GM19023 (cell line): Measurements from ENCODE around the gene COL4A6.
"Not testable (repeated sequence)": the region's sequence is repeated elsewhere in the genome, so short reads cannot be mapped to it uniquely, and the experiment has no call there.

Experiments
- ATAC-seq: cut with Tn5 transposase; IDR thresholded peaks from one replicate; pipeline ENCODE4 v1.9.1; 2021; ENCODE audit warnings: mild to moderate bottlenecking, moderate library complexity; ENCODE audit not compliant: unreplicated experiment

The COL4A6 gene

DNA sequence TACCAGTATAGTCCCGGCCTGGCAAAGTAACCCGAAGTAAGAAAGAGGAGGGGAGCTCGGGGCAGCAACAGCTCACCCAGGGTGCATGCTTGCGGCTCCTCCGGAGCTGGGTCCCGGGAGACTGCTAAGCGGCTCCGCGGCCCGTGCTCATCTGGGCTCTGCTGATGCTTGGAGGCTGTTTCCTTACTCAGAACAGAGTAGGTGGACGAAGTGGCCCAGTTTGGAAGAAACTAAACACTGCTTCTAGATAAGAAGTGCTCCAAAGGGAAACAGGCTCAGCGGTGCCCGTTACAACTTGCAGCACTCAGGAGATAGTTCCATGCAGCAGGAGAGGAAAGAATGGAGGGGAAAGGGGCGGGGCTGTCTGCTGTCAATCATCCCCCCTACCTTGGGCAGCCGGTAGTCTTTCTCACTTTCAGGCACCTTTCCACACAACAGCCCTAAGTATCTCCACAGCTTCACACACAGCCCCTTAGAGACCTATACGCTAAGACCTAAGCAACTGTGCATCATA is at the start of gene COL4A6:
Gene COL4A6 (minus strand): TSS at position 313 of the 514 bp plus-strand sequence. CDS start 226 bp downstream, at position 87.
- ATAC-seq = no peak

DNA sequence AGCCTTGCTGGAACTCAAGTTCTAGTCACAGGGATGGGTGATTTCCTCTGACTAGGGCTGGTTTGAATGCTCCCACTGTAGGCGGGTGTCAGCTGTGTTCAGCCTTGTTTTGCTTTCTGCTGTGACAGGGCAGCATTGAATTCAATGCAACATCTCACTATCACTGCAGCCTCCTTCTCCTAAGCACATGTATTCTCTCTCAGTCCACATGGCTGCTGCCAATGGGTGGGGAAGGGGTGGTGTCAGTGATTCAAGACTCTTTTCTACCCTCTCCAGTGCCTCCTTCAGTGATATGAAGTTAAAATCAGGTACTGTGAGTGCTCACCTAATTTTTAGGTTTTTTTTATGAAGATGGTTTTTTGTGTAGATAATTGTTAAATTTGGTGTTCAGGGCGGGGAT is 47.7 kb upstream of the COL4A6 start:
- no peak for ATAC-seq

DNA sequence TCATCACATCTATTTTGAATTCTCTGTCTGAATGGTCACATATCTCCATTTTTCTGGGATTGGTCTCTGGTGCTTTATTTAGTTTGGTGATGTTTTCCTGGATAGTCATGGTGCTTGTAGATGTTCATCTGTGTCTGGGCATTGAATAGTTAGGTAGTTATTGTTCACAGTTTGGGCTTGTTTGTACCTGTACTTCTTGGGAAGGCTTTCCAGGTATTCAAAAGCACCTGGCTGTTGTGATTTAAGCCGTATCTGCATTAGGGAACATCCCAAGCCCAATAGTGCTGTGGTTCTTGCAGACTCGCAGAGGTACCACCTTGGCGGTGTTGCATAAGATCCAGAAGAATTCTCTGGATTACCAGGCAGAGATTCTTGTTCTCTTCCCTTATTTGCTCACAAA is 46.0 kb upstream of the COL4A6 start:
- no peak for ATAC-seq

DNA sequence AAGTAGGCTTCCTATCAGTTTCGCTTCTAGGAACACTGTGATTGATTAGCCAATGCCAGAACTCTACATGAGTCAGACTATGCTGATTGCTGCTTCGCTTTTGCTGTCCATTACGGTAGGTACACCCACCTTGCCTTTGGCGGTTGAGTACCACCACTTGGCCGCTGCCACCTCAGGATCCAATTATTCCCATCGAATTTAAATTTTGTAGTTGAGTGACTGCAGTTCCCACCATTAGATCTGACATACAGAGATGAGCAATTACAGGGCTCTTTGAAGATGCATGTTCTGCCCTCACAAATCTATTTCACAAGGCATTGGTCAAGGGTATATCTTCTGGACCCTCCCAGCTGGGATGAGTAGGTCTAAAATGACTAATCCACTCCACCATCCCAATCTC is 43.3 kb upstream of the COL4A6 start:
- ATAC-seq = not testable (repeated sequence)

DNA sequence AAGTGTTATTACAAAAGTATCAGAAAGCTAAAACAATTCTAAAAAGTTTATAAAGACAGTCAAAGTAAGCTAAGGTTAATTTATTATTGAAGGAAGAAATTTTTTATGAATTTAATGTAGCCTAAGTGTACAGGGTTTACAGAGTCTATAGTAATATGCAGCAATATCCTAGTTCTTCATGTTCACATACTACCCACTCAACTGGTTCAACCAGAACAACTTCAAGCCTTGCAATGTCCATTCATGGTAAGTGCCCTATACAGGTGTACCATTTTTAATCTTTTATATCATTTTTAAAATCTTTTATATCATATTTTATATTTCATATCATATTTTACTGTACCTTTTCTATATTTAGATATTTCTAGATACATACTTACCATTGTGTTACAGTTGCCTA is 35.8 kb upstream of the COL4A6 start:
- no peak for ATAC-seq

DNA sequence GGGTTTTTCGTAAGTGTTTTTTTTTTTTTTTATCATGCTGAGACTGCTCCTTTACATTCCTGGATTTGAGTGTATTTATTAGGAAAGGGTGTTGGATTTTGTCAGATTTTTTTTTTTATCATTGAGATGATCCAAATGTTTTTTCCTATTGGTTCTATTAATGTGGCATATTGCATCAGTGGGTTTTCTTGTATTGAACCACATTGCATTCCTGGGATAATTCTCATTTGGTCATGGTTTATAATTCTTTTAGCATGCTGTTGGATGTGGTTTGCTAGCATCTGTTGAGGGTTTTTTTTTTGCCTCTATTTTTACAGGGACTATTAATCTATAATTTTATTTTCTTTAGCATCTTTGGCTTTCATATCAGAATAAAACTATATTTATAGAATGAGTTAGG is 30.3 kb upstream of the COL4A6 start:
- no peak for ATAC-seq

DNA sequence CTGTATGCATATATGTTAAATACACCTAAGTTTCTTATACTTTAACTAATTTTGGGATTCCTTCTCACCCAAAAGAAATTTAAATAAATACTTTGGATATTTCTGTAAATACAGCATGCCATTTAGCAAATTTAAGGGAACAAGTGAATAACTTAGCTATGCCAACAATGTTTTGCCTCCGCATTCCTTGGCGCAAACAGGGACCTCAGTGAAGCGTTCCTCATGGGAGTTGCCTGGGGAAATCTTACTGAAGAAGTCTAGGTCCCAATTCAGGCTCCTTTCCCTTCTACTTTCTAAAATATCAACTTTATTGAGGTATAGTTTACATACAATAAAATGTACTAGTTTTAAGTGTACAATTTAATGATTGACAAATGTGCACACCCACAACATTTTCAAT is 26.4 kb upstream of the COL4A6 start:
- no peak for ATAC-seq

DNA sequence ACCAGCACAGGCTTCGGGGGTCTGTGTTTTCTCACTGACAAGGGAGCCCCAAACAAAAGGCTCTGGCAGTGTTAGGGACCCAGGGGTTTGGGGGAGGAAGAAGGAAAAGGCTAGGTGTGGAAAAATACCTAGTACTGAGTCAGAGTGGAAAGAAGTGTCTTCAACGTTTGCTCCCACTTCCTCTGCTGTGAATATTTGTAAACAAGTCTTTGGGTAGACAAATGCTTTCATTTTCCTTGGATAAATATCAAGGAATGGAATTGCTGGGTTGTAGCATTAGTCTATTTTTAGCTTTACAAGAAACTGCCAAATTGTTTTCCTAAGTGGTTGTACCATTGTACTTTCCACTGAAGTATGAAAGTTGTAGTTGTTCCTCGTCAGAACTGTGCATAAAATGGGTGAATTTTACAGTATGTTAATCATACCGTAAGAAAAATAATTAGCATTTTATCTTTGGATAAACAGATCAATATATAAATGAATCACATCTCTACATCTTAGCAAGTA is 18.8 kb upstream of the COL4A6 start:
- ATAC-seq = no peak

DNA sequence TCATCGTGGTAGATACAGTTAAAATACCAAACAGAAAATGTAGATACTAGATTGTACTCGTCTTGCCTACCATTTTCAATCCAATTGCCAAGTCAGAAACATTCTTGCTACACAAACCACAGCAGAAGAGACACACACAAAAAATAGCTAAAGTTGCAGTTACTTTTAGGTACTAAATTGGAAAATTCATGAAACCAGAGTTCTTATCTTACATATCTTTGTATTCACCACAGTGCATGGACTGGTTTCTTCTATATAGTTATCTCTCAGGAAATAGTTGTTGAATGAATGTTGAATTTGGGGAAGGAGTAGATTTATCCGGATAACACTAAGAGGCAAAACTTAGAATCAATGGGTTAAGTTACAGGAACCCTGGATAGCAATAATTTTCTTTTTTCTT is 15.6 kb upstream of the COL4A6 start:
- ATAC-seq = no peak

DNA sequence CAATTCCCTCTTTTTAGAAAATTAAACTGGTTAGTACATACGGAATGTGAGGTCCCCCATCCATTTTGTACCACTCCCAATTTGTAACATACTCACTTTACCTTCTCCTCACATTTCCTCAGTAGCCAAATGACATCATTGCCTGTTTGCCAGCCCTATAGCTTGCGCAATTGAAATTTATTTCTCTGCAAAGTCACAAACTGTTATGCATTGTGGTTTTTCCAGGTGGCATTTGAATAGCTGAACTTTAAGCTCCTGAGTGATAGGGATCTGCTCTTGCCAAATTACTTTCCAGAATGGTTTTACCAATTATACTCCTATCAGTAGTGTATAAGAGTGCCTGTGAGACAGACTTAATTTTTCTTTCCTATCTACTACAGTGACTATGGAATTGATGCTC is 9.1 kb upstream of the COL4A6 start:
- ATAC-seq = no peak

DNA sequence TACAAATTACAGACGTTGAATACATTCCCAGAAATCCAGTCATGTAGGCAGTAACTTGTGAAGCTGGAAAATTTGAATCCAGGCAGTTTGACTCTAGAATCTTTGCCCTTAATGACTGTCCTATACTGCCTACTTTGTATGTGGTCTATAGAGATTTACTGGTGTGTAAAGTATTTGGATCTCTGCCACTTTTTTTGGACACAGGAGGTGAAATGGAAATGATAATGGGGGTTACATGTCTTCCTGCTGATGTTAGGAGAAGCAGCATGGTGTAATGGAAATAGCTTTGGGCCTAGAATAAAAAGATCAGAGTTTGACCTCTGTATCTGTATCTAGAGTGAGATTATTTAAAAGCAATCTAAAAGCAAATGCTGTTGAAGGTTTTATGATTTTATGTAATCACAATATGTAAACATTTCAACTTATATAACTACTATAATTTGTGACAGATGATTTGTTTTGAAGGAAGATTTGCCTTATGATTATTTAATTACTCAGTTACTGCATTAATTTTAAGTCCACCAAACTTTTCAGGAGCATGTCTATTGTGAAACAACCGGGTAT is 4.8 kb upstream of the COL4A6 start:
- no peak for ATAC-seq

DNA sequence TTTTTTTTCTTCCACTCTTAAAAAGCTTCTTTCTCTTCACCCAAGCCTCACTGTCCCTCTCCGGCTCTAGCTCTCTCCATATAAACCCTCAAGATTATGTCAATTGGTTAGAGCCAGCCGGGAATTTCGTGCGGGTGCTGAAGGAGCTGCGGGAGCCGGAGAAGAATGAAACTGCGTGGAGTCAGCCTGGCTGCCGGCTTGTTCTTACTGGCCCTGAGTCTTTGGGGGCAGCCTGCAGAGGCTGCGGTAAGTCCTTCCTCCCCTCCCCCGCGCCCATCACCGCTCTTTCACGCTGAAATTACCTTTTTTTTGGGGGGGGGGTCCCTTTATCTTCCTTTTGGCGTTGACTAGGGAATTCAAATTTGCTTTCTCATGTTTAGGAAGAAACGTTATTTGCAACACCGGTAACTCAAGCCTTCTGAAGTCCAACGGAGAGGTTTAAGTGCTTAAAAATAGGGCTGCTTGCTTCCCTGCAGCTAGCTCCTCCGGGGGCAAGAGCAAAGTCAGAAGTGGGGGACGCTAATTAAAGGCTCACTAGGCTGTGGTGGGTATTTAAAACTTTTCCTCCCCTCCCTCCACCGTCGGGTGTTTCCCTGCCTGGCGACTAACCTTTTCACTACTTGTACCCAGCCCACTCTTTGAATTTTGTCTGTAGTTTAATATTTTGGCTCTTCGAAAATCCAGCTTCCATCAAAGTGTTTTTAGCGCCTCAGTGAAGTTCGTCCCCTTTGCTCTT is 1.9 kb upstream of the COL4A6 start:
- no peak for ATAC-seq

DNA sequence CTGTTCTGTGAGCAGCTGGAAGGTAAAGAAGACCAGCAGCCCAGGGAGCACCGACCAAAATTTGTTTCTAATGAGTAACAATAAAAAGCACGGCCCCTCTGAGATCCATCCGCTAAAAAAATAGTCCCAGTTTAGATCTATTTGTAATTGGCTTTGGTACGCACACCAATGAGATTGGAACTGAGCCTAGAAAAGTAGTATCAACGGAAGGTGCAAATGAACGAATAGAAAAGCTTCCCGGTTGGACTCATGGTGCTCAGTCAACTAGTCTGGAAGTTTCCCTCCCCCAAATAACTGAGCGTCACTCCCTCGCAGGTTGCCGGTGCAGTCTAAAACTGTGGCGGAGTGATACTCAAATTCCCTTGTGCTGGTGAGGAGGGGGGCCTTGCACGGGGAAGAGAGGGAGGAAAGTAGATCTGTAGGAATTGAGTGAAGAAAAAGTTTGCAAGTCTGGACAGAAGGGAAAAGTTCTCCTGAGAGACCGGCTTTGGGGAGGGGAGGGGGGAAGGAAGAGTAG is 1.3 kb upstream of the COL4A6 start, which contains the start of gene COL4A5:
Gene COL4A5 (plus strand): TSS at position 413 of the 517 bp plus-strand sequence. CDS start 288 bp downstream, outside the sequence.
- ATAC-seq = no peak

DNA sequence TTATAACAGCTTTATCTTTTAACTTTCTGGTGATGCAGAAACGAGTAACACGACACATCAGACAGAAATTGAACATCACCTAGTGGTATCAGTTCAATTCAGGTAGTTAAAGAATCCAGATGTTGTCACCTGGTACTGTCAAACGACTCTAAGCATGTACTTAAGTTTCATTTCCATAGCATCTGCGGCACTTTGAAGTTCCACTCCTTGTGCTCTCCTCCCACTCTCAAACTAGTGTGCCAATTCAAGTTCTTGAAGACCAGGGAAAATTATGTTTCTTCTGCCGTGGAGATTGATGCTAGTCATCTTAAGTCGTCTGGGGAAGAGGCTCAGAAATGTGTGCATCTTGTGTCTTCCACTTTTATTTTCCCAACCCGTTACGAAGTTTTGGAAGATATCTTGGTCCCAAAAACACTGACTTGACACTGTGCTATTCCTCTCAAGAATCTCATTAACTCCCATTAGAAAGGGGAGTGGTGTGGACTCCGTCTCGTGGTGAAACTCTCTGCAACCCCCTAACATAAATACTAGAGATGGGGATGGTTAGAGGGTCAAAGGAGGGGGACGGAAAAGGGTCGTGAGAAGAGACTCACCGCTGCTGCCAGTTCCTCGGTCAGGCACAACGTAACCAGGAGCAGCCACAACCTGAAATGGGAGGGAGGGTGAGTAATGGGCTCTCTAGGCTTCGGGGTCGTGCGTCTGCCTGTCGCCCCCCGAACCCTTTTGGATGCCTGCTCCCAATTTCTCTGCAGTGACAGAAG is 693 bp downstream of the COL4A6 start:
- ATAC-seq = no peak

DNA sequence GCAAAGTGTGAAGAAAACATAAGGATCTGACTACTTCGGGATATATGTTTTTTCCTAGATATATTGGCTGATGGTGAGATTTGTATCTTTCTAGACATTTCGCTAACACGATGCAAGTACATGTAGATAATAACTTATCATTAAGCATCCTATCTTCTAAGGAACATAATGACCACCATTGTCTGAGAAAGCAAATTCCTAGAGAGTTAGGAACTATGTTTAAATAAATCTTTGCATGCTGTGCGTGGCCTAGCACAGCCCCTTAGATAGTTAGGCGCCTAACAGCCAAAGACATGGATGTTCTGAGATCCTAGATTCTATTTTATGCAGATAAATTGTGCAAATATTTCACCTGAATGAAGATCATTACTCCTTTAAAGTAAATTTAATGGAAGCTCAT is 3.0 kb downstream of the COL4A6 start:
- no peak for ATAC-seq

DNA sequence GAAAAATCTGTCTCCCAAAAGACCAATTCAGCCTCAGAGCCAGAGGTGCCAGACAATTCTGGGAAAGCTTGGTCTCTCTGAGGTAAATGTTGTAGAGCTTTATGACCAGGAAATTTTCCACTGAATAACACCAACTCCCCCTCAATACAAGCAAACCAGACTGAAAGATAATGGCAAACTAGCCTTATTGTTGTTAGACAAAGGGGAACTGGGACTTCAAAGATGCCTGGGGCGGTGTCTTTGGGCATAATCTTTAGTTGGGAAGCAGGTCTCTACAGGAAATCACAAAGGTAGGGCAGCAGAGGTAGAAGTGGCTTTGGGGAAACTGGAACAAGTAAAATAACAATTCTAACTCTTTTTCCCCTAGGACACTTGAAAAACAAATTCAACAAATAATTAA is 12.0 kb downstream of the COL4A6 start:
- no peak for ATAC-seq

DNA sequence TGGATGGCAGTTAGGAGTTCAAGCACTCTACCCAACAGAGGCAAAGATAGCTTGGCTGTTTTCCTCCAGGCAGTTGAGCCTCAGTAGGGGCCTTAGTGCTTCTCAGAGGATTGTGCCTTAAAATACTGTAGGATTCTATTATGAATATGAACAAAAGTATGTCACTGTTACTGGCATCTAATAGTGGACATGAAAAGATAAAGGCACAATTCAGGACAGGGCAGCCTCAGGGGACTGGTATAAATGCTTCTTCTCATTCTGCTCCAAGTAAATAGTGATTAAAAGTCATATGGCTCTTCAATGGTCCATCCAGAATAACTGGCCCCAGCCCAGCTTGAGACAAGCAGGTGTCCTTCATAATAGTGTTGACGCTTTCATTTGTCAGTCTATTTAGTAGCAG is 17.7 kb downstream of the COL4A6 start:
- ATAC-seq = no peak

DNA sequence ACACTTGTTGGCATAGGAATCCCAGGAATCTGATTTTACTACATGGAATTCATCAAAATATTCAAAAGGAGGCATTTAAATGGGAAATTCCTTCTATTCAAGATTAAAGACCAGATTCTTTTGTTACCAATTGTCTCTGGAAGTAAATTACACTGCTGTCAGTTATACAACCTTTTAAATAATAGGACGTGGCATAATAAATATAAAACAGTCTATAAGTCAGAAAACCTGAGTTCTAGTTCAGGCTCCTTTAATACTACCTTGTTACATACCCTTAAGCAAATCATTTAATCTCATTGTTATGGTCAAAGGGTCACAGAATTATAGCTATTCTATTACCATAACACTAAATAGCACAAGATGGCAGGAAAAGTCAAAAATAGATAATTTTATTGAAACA is 18.8 kb downstream of the COL4A6 start:
- ATAC-seq = no peak

DNA sequence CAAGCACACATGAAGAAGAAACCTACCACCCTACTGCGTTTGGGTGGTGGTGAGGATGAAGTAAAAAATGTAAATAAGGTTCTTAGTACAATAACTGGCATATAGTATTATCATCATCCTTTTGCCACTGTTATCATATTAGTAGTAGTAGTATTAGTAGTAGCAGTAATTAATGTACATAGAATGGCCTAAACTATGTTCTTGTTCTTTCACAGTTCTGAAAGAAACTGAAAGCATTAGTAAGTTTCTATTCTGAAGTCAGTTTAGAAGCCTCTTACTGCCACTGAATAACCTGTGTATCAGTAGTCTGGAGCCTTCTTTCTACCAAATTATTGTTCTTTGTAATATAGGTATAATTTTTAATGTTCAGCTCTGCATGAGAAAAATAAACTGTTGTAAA is 21.0 kb downstream of the COL4A6 start:
- ATAC-seq = no peak

DNA sequence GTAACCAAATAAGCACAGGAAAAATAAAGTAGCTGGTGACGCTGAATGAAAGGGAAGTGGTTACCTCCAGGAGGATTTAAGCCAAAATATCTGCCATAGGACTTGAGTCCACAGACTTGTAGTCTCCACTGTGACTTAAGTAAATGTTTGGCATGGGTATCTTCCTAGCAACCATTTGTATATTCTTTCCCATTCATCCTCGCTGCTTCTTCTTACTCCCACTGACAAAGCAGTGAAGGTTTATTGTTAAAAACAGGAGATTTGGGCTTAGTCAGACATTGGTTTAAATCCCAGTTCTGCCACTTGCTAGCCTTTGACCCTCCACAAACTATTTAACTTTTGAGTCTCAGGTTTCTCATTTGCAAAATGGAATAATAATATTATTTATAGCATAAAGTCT is 22.3 kb downstream of the COL4A6 start:
- no peak for ATAC-seq

DNA sequence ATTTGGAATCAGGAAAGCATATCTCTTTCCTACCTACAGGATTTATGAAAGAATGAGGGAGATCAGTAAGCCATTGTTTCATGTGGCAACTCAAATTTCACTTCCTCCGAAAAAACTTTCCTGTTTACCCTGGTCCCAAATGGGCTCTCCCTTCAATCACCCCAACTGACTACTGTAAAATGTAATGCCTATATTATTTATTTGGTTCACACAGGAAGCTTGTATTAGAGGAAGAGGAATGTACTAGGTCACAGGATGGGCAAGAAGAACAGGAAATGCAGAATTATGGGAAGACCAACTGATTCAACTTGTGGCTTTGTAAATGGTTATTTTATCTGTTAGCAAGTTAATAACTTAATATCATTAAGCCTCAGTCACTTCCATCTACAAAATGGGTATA is 23.1 kb downstream of the COL4A6 start:
- ATAC-seq = no peak
